ENCODE data around the gene CLSTN1. TPM values are rescaled to one million over a fixed set of nuclear protein-coding genes. Genes with fewer than 3 reads are reported as not detected.

Gene CLSTN1
- total and polyA plus RNA-seq, 2 donors (not counting 1 experiment from before 2014, with no cell fraction given) = 34.9 to 81.4 TPM

- no peak overlapping the region for H2AFZ ChIP-seq (ENCODE audit: insufficient read depth, low read depth, low read length, poor library complexity, severe bottlenecking)
- no peaks in the 10 kb centered on the region for H3K27me3 ChIP-seq (replicated peaks in 1 of 4; ENCODE audit: control extremely low read depth in 1 of 4, control insufficient read depth in 3 of 4, insufficient read depth in 4 of 4, low read length in 3 of 4)
- no peak overlapping the region for H3K4me2 ChIP-seq (replicated peaks; ENCODE audit: low read depth, low read length, poor library complexity, severe bottlenecking)
- Mint-ChIP-seq H3K27ac (no peak overlapping the region), H3K27me3 (no peaks in the 10 kb centered on the region), H3K4me1 (no peaks in the 10 kb centered on the region), H3K9me3 (ENCODE audit: insufficient read depth) (no peaks in the 10 kb centered on the region), H3K4me3 (no peak overlapping the region)
- no peak for DNase-seq
- no peak overlapping the region for H3K9ac ChIP-seq (ENCODE audit: low read length)
- intact Hi-C loops (cut with micrococcal nuclease) = no loop called here
- H3K36me3 ChIP-seq (replicated peaks in 1 of 2; ENCODE audit: control extremely low read depth in 1 of 2, control insufficient read depth in 1 of 2, extremely low read depth in 1 of 2, insufficient read depth in 2 of 2, low read length in 1 of 2) = no peaks in the 10 kb centered on the region
- no peak overlapping the region for H3K27ac ChIP-seq (ENCODE audit: low read length in 2 of 2)
- TF ChIP-seq CTCF (IDR thresholded peaks at IDR 0.05) = no peak
- TF ChIP-seq EZH2 (IDR thresholded peaks at IDR 0.05; ENCODE audit: borderline replicate concordance, insufficient read depth, low read depth, low read length, poor library complexity, severe bottlenecking) = no peak
- no peaks in the 10 kb centered on the region for H3K4me1 ChIP-seq (ENCODE audit: control insufficient read depth in 2 of 2, insufficient read depth in 2 of 2, low read length in 2 of 2)
- ChIA-PET CTCF (interaction anchor here (1.0 to 14.9 kb wide), 3 partner anchors 16 to 75 kb away, joined by 3 to 281 read pairs (median 4); no protein-coding TSS in a partner anchor), POLR2A (interaction anchor here (0.9 kb wide), 1 partner anchor 9 kb away, joined by 4 read pairs; no protein-coding TSS in a partner anchor)
- no peaks in the 10 kb centered on the region for H4K20me1 ChIP-seq (ENCODE audit: control insufficient read depth, insufficient read depth, low read length, poor library complexity, severe bottlenecking)
- 96% methylated on average over 6 of the region's 6 CpGs for WGBS (ENCODE audit: insufficient coverage)
- ATAC-seq (ENCODE audit: low read depth) = no peak
- no peaks in the 10 kb centered on the region for H3K79me2 ChIP-seq (ENCODE audit: control insufficient read depth, insufficient read depth, low read length)
- peaks cover 0 to 9% (median 4%) of the 10 kb centered on the region in 3 donors for H3K9me3 ChIP-seq (ENCODE audit: control extremely low read depth in 1 of 3, control insufficient read depth in 2 of 3, insufficient read depth in 1 of 3, low read length in 2 of 3)
- no peak overlapping the region for H3K4me3 ChIP-seq (ENCODE audit: control extremely low read depth in 1 of 5, extremely low read depth in 1 of 5, insufficient read depth in 1 of 5, low read depth in 2 of 5, low read length in 4 of 5)
Measured at GRCh38 chr1:9858293-9859035, 34.7 kb upstream of the CLSTN1 start.

- Histone ChIP-seq H3K27me3 (replicated peaks in 1 of 4; ENCODE audit: control extremely low read depth in 1 of 4, control insufficient read depth in 3 of 4, insufficient read depth in 4 of 4, low read length in 3 of 4) (no peaks in the 10 kb centered on the region), H4K20me1 (ENCODE audit: control insufficient read depth, insufficient read depth, low read length, poor library complexity, severe bottlenecking) (no peaks in the 10 kb centered on the region), H3K4me3 (ENCODE audit: control extremely low read depth in 1 of 5, extremely low read depth in 1 of 5, insufficient read depth in 1 of 5, low read depth in 2 of 5, low read length in 4 of 5) (no peak overlapping the region), H3K9ac (ENCODE audit: low read length) (no peak overlapping the region), H3K4me2 (replicated peaks; ENCODE audit: low read depth, low read length, poor library complexity, severe bottlenecking) (no peak overlapping the region), H3K79me2 (ENCODE audit: control insufficient read depth, insufficient read depth, low read length) (peaks cover 9% of the 10 kb centered on the region), H3K27ac (ENCODE audit: low read length in 2 of 2) (no peak overlapping the region), H2AFZ (ENCODE audit: insufficient read depth, low read depth, low read length, poor library complexity, severe bottlenecking) (no peak overlapping the region), H3K9me3 (ENCODE audit: control extremely low read depth in 1 of 3, control insufficient read depth in 2 of 3, insufficient read depth in 1 of 3, low read length in 2 of 3) (peaks cover 0 to 12% (median 7%) of the 10 kb centered on the region in 3 donors), H3K4me1 (ENCODE audit: control insufficient read depth in 2 of 2, insufficient read depth in 2 of 2, low read length in 2 of 2) (peaks cover 8 to 14% of the 10 kb centered on the region in 2 donors), H3K36me3 (replicated peaks in 1 of 2; ENCODE audit: control extremely low read depth in 1 of 2, control insufficient read depth in 1 of 2, extremely low read depth in 1 of 2, insufficient read depth in 2 of 2, low read length in 1 of 2) (no peaks in the 10 kb centered on the region)
- no CpG with 5 or more reads among the region's 1 CpG for WGBS (ENCODE audit: insufficient coverage)
- DNase-seq (no peak), ATAC-seq (ENCODE audit: low read depth) (no peak)
- peaks cover 11% of the 10 kb centered on the region for H3K4me1 Mint-ChIP-seq
- intact Hi-C loops (cut with micrococcal nuclease) = no loop called here
- TF ChIP-seq CTCF (IDR thresholded peaks at IDR 0.05) (no peak), EZH2 (IDR thresholded peaks at IDR 0.05; ENCODE audit: borderline replicate concordance, insufficient read depth, low read depth, low read length, poor library complexity, severe bottlenecking) (no peak)
- ChIA-PET POLR2A (no interaction called here), CTCF (interaction anchor here (0.9 to 2.4 kb wide), 2 partner anchors 11 to 13 kb away, joined by 3 to 12 read pairs; no protein-coding TSS in a partner anchor)
- H3K27ac Mint-ChIP-seq = no peak overlapping the region
- H3K4me3 Mint-ChIP-seq = no peak overlapping the region
- H3K27me3 Mint-ChIP-seq = no peaks in the 10 kb centered on the region
- no peaks in the 10 kb centered on the region for H3K9me3 Mint-ChIP-seq (ENCODE audit: insufficient read depth)
Measured at GRCh38 chr1:9855186-9855585, 31.4 kb upstream of the CLSTN1 start.

Data from B cell (primary cell).